Hindlimb muscle (tissue), 1 donor: ENCODE results near the gene FAN1. TPM values are rescaled to one million over a fixed set of nuclear protein-coding genes. Genes with fewer than 3 reads are reported as not detected.

Source experiments
- DNase-seq: peaks from one replicate; pipeline ENCODE4 v3.0.0-alpha.2; 2013
- polyA plus RNA-seq: library from polyadenylated mRNA; unstranded; fragments of 120-200 nt; gene quantifications from one replicate; pipeline ENCODE4 v1.2.1, GENCODE V29; 2013; ENCODE audit not compliant: insufficient read length

The FAN1 gene
- polyA plus RNA-seq, 1 donor, result 25.5 TPM

DNA sequence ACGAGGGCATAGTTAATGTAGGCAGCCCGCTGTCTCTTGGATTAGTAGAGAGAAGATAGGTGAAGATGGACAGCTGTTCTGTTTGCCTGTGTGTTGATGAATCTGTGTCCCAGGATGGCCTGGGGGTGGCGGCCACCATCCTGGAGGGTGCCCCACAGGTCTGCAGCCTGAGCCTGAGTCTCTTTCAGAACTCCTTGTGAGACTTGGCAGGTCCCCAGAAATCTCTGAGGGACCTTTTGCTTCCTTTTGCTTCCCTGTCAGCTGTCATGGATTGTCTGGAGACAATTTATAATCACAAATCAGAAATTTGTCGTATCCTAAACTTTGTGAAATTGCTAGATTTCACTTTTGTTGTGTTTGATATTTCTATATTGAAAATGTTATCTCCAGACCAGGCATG, 17.4 kb downstream of the FAN1 start:
- no peak for DNase-seq

DNA sequence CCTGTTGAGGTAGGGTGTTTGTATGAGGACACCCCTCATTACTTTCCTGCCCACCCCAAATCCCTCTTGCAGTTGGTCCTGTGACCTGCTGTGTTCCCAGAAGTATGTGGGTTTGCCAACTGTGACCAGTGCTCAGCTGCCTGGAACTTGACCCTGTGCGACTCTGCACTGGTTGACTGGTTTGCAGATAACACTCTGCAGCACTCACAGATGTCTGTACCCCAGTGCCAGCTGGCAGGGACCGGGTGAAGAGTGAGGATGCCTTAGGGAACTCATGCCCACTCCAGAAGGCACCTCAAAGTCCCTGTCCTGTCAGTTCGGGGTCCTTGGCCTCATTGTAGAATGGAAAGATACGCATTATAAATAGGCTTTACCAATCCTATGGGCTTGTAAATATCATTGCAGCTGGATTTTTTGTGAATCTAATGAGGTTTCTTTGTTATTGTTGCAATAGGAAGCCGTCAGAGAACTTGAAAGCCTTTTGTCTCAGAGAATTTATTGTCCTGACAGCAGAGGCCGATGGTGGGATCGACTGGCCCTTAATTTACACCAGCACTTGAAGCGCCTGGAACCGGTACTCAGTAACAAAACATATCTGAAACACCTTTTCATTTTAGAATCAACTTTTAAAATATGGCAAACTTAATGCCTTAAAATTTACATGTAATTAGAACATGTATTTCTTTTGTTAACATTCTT, 18.2 kb downstream of the FAN1 start:
- no peak for DNase-seq

DNA sequence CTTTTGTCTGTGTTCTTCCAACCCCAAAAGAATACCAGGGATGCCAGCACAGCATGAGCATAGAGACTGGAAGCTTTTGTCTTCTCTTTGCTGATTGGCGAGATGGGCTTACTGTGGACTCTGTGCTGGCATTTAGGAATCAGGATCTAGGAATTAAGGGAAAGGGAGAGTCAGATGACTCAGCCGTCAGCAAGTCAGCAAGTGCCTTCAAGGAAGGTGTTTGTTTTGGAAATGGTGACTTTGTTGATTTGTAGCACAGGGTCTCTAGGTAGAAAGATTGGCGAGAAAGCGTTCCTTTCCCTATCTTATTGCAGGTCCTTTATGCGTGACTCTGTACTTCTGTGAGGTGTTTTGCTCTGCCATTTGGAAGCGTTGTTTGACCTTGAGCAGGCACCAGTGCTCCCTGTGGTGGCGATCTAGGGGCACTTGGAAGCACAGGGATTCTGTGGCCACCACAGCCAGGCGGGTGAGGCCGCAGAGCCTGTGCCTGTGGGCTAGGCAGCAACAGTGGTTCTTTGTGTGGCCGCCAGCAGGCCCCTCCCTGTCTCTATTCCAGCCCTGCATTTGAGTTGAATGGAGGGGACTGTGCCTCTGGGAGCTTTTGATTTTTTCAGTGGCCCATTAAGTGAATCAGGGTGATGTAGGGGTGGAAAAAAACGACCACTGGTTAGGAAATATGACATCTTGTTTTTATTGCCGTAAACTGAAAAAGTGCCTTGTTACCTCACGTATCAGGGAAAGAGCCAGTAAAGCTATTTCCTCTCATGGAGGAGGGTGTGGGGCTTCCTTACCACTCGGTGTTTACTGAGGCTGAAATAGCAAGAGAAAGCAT, 19.0 kb downstream of the FAN1 start:
- DNase-seq, result no peak

DNA sequence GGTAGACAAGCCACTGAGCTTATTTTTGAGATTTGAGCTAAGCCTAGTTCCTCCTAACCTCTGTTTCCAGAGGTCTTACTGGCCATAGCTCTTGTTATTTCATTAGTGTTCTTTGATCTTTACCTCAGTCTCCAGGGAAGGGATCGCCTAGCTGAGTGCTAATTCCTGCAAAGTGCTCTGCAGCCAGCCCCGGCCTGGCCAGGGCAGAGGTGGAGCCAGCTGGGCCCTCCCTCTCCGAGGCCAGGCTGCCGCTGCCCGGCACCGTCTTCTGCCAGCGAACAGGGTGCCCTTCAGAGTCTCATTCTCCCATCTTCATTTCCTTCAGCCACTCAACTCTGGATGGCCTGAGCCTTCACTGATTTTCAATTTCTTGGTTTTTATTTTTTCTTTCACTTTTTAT, 19.7 kb downstream of the FAN1 start:
- no peak for DNase-seq

DNA sequence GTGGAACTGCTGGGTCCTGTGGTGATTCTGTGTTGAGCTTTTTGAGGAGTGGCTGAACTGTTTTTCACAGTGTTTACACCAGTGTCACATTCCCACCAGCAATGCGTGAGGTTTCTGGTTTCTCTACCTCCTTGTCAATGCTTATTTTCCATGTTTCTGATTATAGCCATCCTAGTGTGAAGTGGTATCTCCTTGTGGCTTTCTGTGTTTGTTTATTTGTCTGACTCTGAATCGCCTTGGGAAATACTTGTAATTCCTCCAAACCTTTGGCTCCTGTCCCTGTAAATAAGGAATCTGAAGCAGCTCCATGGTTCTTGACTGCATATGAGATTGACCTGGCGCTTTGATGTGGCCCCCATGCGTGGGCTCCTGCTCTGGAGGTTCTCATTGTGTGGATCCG, 20.6 kb downstream of the FAN1 start:
- no peak for DNase-seq

DNA sequence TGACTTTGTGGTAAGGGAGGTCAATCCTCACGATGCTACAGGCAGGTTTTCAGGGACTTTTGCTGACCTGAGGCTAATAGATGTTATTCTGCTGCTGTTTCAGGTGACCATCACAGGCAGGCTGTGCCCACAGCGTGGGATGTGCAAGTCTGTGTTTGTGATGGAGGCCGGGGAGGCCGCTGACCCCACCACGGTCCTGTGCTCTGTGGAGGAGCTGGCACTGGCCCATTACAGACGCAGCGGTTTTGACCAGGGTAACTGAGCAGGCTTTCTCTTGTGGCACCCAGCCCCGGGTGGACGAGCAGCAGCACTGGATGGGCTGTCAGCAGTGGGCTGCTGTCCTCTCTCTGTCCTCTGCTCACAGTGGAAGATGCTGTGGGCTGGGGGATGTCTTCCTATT, 22.0 kb downstream of the FAN1 start:
- no peak for DNase-seq

DNA sequence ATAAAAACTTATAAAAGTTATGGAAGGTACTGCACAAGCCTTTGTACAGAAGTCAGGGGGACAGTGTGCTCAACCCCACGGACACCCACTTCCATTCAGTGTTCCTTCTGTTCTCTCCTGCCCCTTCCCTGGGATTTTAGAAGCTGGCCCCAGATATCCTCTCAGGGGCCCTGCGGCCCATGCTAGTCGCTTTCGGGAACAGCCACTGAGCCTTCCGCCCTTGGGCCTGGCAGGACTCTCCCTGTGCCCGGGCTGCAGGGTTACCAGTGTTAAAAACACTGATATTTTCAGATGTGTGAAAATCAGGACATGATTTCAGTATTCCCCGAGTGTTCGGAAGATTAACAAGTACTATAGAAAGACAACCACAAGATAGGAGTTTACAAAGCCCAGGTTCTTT, 22.4 kb downstream of the FAN1 start:
- DNase-seq, result no peak

DNA sequence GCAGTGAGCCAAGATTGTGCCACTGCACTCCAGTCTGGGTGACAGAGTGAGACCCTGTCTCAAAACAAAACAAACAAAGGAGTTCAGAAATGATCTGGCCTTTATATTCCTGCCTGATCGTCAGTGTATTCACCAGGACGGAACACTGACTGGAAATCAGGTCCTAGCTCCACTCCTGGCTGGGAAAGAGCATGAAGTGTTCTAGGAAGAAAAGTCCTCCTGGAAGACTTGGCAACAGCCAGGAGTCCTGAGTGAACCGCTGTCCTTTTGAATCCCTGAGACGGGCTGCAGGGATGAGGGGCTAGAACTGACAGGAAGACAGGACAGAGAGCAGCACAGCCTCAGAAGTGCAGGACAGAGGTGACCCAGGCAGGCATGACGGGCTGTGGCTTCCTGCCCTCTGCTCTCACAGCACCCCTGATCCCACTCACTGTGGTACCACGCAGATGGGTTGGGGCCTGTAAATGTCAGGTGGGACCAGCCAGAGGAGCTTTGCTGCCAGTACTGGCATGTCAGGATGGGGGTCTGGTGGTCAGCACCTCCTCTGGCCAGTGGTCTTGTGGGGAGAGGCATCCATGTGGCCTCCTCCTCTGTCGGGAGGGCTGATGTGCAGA, 23.5 kb downstream of the FAN1 start:
- no peak for DNase-seq

DNA sequence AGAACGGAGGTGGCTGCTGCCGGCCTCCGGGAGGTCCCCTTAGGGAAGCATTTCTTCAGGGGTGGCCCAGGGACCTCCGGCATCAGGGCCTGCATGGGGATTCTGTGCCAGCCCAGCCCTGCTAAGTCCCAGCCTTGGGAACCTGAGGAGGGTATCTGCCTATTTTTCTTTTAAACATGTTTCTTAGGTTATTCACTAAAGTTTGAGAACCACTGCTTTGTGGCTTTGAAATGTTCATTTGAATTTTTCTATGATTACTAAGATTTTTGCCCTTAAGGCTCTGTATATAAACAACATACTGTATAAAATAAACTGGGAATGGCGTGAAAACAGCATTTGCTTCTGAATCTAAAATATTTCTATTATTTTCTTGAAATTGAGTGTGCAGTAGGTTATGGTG, 24.4 kb downstream of the FAN1 start:
- no peak for DNase-seq

DNA sequence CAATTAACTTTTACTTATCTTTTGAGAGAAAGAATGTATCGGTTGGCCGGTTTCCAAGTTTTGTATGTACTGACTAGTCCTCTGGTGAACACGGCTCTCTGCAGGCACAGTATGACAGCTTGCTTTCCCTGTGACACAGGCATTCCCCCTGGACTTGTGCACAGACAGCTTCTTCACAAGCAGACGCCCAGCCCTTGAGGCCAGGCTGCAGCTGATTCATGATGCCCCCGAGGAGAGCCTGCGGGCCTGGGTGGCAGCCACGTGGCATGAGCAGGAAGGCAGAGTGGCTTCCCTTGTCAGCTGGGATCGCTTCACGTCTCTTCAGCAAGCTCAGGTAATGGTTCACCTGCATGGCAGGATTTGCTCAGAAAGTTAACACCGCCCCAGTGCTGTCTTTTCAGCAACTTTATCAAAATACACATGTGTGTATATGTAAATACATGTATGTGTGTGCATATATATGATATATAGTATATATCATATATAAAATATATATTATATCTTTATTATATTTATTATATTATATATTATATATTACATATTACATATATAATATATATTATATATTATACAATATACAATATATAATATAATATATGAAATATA, 25.5 kb downstream of the FAN1 start:
- DNase-seq, result no peak

DNA sequence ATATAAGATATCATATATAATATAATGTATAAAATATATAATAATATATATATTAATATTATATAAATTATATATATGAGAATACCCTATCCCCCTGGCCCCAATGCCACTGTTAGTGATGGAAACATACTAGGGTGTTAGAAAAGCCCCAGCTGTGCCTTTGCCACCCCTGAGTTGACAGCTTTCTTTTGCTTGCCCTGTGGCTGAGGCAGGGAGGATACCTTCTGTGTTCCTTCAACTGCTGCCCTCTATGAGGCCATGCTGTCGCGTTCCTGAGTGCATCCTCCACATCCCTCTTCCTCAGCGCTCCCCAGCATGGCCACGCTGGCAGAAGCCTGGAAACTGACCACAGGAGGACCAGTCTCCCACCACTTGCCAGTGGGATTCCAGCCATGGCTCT, 26.3 kb downstream of the FAN1 start:
- no peak for DNase-seq

DNA sequence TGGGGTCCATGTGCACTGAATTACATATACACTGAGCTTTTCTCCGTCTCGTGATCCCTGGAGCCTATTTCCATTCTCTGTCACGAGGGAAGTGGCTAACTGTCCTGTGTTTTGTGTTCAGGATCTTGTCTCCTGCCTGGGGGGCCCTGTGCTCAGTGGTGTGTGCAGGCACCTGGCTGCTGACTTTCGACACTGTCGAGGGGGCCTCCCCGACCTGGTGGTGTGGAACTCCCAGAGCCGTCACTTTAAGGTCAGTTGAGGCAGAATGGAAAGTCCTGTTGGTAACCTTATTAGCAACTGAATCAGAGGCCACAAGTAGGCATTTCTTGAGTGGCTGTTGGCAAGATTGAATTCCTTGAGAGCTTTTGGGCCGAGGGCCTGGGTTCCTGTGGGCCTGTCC, 26.7 kb downstream of the FAN1 start:
- DNase-seq, result no peak

DNA sequence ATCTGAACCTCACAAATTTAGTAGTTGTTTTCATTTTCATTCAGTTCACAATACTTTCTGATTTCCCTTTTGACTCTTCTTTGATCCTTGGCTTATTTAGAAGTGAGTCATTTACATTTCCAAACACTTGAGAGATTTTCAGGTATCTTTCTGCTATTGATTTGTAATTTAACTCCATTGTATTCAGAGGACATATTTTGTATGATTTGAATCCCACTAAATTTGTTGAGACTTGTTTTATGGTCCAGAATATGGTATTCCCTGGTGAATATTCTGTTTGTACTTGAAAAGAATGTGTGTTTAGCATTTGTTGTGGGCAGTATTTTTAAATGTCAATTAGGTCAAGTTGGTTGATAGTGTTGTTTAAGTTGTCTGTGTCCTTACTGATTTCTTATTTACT, 29.6 kb downstream of the FAN1 start:
- no peak for DNase-seq

DNA sequence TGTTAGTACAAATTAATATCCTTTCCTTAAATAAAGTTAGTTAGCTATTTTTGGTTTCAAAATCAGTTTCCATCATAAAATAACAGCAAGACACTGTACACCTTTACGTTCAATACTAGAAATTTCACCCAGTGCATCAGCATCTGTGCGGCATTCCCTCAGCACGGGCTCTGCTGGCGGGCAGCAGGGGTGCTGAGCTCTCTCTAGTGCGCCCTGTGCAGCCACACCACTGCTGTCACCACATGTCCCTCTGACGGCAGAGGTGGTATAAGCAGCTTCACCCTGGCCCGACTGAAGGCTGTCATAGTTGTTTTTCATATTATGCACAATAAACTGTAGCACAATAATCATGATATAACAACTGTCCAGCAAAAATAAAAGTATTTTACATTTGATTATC, 35.4 kb downstream of the FAN1 start:
- DNase-seq, result no peak

DNA sequence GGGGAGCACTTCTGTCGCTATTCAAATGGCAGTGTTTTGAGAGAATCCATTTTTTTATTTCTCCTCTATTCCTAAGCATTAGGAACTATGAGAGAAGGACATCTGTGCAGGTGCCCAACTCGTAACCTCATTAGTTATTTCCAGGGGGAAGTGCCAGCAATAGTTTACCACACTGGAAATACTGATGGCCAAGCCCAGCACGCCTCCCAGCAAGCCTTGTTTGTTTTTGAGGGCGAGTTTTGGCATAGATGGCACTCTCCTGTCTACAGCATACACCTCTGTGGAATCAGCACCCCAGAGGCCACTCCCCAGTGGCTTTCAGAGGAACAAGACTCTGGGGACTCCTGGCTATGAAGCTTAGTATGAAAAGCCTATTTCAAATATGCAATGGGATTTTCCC, 36.6 kb downstream of the FAN1 start:
- DNase-seq, result no peak

DNA sequence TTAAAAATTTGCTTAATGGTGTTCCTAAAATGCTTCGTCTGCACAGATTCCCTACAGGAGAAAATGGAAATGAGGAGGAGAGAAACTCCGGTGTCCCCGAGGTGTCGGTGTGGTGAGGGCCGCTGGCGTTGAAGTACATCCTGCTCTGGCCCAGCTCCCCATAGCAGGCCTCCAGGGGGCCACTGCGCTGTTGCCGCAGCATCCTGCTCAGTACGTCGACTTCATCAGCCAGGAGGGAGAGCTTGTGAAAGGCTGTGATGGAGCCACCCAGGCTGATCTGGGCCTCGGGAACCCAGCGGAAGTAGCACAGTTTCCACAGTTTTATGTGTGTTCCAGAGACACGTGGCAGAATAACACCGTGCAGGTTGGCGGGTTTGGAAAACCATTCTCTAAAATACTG, 37.8 kb downstream of the FAN1 start:
- no peak for DNase-seq

DNA sequence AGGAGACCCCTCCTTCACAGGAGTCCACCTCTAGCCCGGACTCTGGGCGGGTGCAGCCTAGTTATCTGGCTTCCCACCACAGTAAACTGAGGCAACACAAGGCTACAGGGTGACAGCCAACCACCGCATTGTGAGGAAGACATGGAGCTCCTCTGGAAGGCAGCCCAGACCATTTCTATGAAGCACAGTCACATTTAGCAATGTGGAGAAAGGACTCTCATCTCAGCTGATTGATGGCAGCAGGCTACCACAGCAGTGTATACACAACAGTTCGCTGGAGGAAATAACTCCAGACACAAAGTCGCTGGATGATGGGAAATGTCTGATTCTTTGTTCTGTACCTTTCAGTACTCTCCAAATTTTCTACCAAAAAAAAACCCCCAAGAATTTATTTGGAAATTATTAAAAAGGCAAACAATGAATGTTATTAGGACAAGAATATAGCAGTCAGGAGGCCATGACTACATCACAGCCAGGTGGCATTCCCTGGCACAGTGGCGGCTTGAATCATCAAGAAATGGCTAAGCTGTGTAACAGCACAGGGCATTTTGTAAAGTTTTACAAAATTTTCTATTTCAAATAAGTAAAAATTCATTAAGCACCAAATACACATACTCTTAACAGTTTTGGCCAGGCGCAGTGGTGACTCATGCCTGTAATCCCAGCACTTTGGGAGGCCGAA, 40.1 kb downstream of the FAN1 start:
- no peak for DNase-seq

DNA sequence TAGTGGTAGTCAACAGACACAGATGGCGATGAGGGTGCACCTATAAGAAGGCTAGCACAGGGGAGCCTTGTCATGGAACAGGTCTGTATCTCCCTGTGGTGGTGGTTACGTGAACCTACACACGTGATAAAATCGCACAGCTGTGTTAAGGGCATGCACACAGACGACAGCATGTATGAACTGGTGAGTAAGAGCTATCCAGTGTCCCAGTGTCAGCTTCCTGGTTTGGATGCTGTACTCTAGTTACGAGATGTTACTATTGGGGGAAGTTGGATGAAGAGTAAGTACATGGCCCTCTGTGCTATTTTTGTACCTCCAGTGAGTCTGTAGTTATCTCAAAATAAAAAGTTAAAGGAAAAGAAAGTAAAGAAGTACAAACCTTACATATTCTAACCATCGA, 49.5 kb downstream of the FAN1 start:
- no peak for DNase-seq

DNA sequence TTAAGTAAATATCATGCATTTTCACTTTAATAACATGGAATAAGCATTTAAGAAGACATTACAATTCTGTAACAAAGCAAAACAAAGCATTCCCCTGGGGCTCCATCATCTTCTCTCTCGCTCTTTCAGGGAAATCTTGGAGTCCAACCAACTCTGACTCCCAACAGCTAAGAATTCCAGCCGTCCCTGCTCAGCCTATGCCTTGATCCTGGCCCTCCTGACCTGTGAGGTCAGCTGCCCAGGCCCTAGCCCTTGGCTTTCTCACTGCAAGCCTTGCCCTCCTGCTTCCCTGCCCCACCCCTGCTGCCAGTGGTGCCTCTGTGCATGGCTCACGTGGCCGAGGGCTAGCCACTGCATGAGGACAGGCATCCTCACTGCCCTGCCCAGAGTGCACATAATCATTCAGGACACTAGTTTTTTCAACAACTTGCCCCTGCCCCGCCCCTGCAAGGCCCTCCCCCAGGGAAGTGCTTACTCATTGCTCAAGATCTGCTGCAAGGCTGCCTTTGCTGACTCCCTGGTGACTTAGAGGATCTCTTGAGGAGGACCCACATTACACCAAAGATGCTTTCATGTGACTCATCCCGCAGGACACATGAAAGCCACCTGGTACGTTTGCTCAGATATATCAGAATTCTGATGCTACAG, 50.1 kb downstream of the FAN1 start:
- no peak for DNase-seq

DNA sequence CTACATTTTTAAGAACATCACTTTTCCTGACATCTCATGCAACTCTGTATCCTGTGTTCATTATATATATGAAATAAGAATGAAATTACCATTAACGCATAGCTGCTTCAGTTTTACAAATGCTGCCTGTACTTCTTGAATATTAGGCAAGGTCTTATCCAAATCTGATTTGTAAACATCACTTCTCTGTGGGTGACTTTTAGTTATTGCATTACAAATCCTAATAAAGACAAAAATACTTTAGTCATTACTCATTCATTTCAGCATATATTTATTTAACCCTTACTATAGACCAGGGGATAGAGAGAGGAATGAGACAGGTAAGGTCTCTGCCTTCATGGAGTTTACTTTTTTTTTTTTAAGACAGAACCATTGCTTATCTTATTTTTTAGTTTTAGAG, 51.0 kb downstream of the FAN1 start:
- DNase-seq, result no peak

DNA sequence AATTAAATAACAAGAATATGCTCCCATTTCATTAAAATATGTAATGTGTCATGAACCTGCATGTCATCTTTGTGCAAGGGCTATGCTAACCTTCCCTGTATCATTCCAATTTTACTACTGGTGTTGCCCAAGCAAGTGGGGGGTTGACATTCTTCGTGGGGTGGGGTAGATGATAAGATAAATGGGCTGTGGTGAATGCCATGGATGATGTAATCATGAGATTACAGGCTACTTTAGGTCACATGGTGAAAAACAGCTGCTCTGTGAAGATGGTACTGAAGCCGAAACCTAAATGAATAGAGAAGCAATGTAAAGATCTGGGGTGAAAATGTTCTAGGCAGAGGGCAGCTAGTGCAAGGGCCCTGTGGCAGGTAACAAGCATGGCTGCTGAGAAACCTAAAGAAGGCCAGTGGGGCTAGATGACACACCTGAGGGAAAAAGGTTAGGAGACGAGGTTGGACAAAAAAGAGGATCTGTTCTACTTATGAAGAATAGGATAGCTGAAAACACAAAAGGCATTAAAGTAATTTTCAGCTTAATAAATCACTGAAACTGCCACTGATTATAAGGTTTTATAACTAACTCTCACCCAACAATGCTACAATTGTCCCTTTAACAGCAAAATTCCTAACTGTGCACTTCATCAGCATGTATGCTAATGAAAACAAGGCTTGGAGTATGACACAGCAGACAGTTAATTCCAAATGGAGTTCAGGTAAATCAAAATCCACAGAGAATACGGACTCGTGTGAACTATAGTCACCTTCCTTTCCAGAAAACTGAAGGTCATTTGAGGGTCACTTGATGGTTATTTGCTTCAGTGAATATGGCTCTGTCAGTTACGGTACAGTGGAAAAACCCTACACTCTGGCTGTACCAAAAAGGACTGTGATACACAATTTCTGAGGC, 52.8 kb downstream of the FAN1 start:
- DNase-seq, result no peak
